ENCODE data around the gene CCDC106. TPM values are rescaled to one million over a fixed set of nuclear protein-coding genes. Genes with fewer than 3 reads are reported as not detected.

CCDC106 gene
- total and polyA plus RNA-seq, 12 donors = 14.8 to 63.8 (median 27.9) TPM

- Histone ChIP-seq H3K4me1 (replicated peaks in 1 of 2) (peaks cover 30 to 48% of the 10 kb centered on the region in 2 donors), H3K4me3 (no peak overlapping the region), H3K27ac (no peak overlapping the region), H3K27me3 (no peaks in the 10 kb centered on the region), H3K9me3 (replicated peaks in 1 of 3) (no peaks in the 10 kb centered on the region), H3K36me3 (replicated peaks in 1 of 2) (no peaks in the 10 kb centered on the region)
- intact Hi-C loops (cut with DNase I) = no loop called here
- WGBS, 4 donors = 72 to 79% (median 75%) methylated on average over 11 of the region's 11 CpGs
- DNase-seq = peak in 1 of 7 donors; percentile 8
- no peak for TF ChIP-seq POLR2A (IDR thresholded peaks at IDR 0.05)
- TF ChIP-seq, protein P1, sequence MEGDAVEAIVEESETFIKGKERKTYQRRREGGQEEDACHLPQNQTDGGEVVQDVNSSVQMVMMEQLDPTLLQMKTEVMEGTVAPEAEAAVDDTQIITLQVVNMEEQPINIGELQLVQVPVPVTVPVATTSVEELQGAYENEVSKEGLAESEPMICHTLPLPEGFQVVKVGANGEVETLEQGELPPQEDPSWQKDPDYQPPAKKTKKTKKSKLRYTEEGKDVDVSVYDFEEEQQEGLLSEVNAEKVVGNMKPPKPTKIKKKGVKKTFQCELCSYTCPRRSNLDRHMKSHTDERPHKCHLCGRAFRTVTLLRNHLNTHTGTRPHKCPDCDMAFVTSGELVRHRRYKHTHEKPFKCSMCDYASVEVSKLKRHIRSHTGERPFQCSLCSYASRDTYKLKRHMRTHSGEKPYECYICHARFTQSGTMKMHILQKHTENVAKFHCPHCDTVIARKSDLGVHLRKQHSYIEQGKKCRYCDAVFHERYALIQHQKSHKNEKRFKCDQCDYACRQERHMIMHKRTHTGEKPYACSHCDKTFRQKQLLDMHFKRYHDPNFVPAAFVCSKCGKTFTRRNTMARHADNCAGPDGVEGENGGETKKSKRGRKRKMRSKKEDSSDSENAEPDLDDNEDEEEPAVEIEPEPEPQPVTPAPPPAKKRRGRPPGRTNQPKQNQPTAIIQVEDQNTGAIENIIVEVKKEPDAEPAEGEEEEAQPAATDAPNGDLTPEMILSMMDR (IDR thresholded peaks at IDR 0.05) = no peak
Measured at GRCh38 chr19:55637534-55637933, 10.5 kb upstream of the CCDC106 start.

GRCh38 chr19:55638864-55639359 is 9.1 kb upstream of the CCDC106 start:
- Histone ChIP-seq H3K27me3 (no peaks in the 10 kb centered on the region), H3K36me3 (replicated peaks in 1 of 2) (no peaks in the 10 kb centered on the region), H3K4me1 (replicated peaks in 1 of 2) (peaks cover 39 to 57% of the 10 kb centered on the region in 2 donors), H3K4me3 (no peak overlapping the region), H3K27ac (peak overlapping the region in 1 of 5 donors; percentile 94), H3K9me3 (replicated peaks in 1 of 3) (no peaks in the 10 kb centered on the region)
- TF ChIP-seq, protein P1 (IDR thresholded peaks at IDR 0.05) = peak in 5 of 6 experiments; percentile 9 to 40 (median 24)
- no peak for TF ChIP-seq POLR2A (IDR thresholded peaks at IDR 0.05)
- peak in 5 of 7 donors; percentile 26 to 56 (median 34) for DNase-seq
- WGBS, 4 donors = 82 to 90% (median 86%) methylated on average over 6 of the region's 6 CpGs
- intact Hi-C loops (cut with DNase I) = no loop called here

DNA sequence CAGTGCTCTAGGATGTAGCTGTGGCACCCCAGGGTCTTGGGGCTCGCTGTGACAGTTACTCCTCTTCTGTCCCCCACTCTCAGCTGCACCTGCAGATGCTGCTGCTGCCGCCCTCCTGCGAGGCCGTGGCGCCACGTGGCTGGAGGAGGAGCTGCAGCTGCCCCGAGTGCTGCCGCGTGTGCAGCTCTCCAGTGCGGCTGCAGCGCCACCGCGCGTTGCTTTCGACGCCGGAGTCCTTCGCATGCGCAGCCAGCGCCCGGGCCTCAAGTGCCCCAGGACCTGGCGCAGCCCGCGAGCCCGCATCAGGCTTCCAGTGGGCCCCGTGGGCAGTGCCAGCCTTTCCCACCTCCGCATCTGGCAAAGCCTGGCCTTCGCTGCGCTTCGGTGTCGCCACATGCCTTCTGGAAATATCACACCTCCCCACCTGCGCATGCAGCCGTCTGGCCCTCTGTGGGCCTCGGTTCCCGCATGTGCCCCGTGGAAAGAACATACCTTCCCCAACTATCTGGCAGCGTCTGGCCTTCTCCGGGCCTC is 7.9 kb upstream of the CCDC106 start:
- WGBS, 4 donors = 9 to 27% (median 19%) methylated on average over 4 to 38 of the region's 38 CpGs
- Histone ChIP-seq H3K4me1 (replicated peaks in 1 of 2) (peaks cover 39 to 65% of the 10 kb centered on the region in 2 donors), H3K4me3 (peak overlapping the region in 1 of 4 donors; percentile 81), H3K36me3 (replicated peaks in 1 of 2) (peaks cover 0 to 6% of the 10 kb centered on the region in 2 donors), H3K27me3 (no peaks in the 10 kb centered on the region), H3K9me3 (replicated peaks in 1 of 3) (no peaks in the 10 kb centered on the region), H3K27ac (peak overlapping the region; percentile 88 to 94 (median 91))
- peak; percentile 70 to 89 (median 80) for DNase-seq
- intact Hi-C loops (cut with DNase I) = no loop called here
- TF ChIP-seq POLR2A (IDR thresholded peaks at IDR 0.05) = no peak
- TF ChIP-seq, protein P1 (IDR thresholded peaks at IDR 0.05) = peak; percentile 32 to 61 (median 48)

DNA sequence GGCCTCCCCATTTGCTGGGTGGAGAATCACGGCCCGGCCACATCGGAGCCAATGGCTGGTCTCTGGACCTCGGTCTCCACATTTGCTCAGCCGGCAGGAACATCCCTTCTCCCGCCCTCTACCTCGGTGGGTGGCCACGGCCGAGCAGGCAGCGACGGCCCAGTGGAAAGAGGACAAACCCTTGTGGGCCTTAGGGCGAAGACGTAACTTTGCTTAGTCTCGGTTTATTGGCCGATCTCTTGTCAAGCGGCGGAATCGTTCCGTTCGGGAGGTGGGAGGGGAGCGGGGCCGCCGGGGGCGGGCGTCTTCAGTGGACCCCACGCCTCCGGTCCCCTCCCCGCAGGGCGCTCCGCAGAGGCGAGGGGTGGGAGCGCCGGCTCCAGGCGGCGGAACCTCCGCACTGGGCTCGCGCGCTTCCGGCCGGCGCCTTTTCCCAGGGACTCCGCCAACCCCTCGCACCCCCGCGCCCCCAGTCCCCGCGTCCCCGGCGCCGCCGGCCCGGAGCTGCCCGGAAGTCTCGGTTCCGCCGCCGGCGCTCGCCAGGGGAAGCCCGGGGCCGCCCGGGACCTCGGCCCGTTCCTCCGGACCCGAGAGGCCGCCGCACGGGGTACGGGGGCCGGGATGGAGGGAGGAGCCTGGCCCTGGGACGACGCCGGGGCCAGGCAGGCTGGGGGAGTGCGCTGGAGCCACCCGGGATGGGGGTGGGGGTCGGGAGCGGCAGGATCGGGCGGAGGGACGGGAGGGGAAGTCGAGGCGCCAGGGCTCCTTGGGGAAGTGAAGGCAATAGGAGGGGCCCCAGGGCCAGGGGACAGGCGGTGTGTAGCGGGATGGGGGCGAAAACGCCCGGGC is 7.2 kb upstream of the CCDC106 start, which contains the start of gene ZNF580:
Gene ZNF580 (plus strand): TSS at position 426 of the 849 bp plus-strand sequence. CDS start 1,507 bp downstream, outside the sequence.
- peak in 6 of 7 donors; percentile 66 to 82 (median 69) for DNase-seq
- intact Hi-C loops (cut with DNase I) = no loop called here
- Histone ChIP-seq H3K4me3 (peak within 1 kb of the TSS in 3 of 4 donors; percentile 17 to 81 (median 42)), H3K27ac (peak within 1 kb of the TSS; percentile 88 to 94 (median 91)), H3K27me3 (no peaks in the 10 kb centered on the region), H3K9me3 (replicated peaks in 1 of 3) (no peaks in the 10 kb centered on the region), H3K4me1 (replicated peaks in 1 of 2) (peaks cover 37 to 61% of the 10 kb centered on the region in 2 donors), H3K36me3 (replicated peaks in 1 of 2) (peaks cover 0 to 13% of the 10 kb centered on the region in 2 donors)
- TF ChIP-seq POLR2A (IDR thresholded peaks at IDR 0.05) = peak in 1 of 2 donors; percentile 9
- TF ChIP-seq, protein P1 (IDR thresholded peaks at IDR 0.05) = no peak
- 0 to 1% (median 0%) methylated on average over 7 to 89 of the region's 89 CpGs for WGBS, 4 donors

Data from adrenal gland (tissue), 12 donors.